Fibroblast of the conjunctiva (primary cell): ENCODE data around the gene MZT2A.
"Not testable (repeated sequence)": the region's sequence is repeated elsewhere in the genome, so short reads cannot be mapped to it uniquely, and the experiment has no call there.

ENCODE experiments used
- DNase-seq: peaks from one replicate; pipeline ENCODE4 v3.0.0-alpha.2; 2010; ENCODE audit warnings: low read depth

Gene MZT2A

DNA sequence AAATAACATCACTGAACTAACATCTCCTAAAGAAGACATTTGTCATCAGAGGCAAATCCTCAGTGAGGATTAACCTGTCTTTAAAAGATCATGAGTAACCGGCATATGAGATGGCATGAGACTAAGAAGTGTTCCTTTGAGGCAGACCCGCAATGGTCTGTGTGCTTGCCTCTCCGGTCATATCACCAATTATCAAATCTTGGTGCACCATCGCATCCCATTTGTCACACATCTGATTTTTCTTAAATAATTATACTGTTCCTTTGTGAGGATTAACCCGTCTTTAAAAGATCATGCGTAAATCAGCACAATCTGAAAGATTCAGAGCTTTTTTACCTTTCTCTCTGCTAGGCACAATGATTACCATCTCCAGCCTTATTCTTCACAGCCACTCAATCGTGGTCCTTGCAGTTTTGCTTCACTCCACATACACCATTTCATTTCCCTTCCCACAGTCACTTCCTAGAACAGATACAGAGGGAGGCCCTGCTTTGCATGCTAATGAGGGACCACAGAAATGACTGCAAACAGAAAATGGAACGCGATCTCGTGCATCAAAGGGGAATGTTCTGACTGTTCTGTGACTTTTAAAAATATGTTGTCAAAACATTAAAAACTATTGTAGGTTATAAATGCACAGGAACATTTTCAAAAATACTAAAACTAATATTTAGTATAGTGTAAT, 40.8 kb downstream of the MZT2A start:
- not testable (repeated sequence) for DNase-seq

DNA sequence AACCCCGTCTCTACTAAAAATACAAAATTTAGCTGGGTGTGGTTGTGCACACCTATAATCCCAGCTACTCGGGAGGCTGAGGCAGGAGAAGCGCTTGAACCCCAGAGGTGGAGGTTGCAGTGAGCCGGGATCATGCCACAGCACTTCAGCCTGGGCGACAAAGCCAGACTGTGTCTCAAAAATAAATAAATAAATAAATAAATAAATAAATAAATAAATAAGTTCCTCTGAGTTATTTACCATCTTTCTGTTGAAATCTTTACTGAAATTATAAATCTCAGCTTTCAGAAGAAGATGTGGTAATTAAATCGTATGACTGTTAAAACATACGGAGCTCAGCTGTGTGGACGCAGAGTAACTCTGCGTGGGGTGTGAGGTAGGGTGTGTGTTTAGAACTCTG, 44.2 kb downstream of the MZT2A start:
- DNase-seq = not testable (repeated sequence)

DNA sequence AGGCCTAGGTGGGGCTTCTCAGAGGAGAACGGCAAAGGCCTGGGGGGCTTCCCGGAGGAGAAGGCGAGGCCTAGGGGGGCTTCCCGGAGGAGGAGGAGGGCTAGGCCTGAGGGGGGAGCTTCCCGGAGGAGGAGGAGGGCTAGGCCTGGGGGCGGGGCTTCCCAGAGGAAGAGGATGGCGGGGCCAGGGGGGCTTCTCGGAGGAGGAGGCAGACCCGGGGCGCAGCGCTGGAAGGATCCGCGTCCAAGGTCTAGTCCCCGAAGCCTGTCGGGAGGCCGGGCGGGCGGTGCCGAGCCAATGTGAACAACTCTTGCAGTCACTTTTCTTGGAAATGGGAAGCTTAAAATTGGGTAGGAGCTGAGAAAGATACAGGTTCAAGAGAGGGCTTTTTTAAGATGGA, 46.3 kb downstream of the MZT2A start:
- DNase-seq = no peak

DNA sequence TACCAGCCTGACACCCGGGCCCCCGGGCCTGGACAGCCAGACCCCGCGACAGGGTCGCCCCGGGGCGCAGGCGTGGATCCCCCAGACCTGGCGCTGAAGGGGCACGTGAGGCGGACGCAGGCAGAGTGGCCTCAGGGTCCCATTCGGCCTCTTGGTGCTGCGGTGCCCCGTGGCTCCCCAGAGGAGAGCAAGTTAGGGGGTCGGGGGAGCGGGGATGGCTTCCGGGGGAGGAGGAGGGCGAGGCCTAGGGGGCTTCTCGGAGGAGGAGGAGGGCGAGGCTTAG, 46.7 kb downstream of the MZT2A start:
- DNase-seq = not testable (repeated sequence)

DNA sequence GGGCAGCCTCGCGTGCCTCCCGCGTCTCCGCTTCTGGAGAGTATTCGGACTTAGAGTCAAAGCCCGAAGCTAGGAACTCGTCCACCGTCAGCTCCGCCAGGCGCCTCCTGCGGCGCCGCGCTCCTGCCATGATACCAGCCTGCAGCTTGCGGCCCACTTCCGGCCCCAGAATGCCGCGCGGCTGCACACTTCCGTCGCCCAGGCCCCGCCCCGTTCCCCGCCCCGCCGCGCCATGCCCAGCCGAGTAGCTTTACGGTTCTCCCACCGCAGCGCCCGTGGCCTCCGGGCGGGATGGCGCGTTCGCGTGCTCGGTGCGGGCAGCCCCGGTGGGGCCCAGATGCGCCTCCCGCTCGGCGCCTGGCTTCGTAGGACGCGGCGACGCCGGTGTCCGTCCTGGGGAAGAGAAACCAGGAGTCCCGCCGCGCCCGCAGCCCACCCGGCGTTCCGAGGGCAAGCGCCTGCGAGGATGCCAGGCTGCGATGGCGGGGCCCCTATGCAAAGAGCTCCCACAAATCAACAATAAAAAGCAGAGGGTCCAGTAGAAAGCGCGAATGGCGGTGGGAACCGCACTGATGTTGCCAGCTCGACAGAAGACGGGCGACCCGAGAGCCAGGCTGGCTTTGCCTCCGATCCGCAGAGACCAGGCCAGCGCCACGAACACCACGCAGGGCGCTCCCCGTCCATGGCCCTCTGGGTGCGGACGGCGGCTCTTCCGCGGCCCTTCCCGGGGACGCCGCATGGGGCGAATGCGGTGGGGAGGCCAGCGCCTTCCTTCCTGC, 47.3 kb downstream of the MZT2A start:
- DNase-seq = not testable (repeated sequence)

DNA sequence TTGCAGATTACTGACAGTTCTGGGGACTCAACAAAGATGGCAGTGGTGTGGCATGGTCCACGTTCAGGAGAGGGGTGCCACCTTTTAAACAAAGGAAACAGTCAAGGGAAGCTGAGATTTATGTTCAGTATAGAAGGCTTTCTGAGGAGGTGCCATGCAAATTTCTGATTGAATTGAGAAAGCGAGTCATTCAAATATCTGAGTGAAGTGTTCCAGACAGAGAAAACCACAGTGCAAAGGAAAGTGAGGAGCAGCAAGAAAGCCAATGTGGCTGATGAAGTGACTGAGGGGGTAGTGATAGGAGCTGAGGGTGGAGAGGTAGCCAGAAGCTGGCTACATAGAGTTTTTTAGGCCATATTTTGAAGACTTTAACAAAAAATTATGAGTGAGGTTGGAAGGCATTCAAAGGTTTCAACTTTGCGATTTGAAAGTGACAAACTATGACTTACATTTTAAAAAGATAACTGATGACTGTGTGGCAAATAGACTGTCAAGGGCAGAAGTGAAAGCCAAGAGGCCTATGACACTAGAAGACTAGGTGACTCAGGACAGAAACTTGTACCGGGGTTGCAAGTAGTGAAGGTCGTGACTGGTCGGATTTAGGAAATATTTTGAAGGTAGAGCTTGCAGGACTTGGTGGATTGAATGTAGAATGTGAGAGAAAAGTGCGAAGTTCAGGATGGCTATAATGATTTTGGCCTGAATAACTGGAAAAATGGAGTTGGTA, 51.3 kb downstream of the MZT2A start:
- DNase-seq = not testable (repeated sequence)
